ENCODE measurements around the gene HAAO.

The HAAO gene

DNA sequence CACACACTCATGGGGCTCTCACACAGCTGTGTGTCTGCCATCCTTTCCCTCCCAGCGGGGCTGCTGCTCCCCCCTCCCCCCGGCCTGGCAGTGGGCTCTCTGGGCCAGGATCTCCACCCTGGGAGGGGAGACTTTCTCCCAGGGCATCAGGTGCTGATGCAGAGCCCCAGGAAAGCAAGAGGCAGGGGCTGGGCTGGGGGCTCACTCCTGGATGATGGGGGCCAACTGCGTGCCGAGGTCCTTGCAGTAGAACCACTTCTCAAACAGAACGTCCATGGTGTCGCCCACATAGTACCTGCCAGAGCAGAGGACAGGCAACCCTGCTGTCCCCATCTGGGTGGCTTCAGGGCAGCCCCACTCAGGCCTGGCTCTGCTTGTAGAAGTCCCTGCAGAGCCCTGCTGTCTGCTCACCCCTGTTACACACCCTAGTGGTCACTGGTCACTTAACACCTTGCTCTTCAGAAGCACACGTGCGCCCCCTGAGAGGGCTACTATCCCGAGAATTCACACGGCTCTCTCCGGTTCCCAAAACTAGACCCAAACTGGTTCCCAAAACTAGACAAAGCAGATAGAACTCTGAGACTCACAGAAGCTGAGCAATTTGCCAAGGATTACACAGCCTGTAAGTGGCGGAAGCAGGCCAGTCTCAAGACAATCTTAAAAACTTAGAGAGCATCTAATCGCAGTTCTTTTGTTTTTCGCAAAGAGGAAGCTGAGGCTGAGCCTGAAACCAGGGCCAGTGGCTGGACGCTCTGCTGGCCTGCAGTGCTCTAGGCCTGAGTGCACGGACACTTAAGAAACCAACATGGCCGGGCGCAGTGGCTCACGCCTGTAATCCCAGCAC is 21.9 kb downstream of the HAAO start:
- H3K4me1 ChIP-seq (ENCODE audit: control insufficient read depth, low read length) = peaks cover 9% of the 10 kb centered on the region
- no peaks in the 10 kb centered on the region for H4K20me1 ChIP-seq (ENCODE audit: control insufficient read depth, insufficient read depth, low read depth, low read length)
- TF ChIP-seq EZH2phosphoT487 (IDR thresholded peaks at IDR 0.05; ENCODE audit: borderline replicate concordance, low read length) = no peak
- TF ChIP-seq, protein P1, sequence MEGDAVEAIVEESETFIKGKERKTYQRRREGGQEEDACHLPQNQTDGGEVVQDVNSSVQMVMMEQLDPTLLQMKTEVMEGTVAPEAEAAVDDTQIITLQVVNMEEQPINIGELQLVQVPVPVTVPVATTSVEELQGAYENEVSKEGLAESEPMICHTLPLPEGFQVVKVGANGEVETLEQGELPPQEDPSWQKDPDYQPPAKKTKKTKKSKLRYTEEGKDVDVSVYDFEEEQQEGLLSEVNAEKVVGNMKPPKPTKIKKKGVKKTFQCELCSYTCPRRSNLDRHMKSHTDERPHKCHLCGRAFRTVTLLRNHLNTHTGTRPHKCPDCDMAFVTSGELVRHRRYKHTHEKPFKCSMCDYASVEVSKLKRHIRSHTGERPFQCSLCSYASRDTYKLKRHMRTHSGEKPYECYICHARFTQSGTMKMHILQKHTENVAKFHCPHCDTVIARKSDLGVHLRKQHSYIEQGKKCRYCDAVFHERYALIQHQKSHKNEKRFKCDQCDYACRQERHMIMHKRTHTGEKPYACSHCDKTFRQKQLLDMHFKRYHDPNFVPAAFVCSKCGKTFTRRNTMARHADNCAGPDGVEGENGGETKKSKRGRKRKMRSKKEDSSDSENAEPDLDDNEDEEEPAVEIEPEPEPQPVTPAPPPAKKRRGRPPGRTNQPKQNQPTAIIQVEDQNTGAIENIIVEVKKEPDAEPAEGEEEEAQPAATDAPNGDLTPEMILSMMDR (IDR thresholded peaks at IDR 0.05; ENCODE audit: low read depth, low read length, poor library complexity, severe bottlenecking) = peak; percentile 69
- H3K4me3 ChIP-seq (ENCODE audit: low read length) = no peak overlapping the region
- H3K36me3 ChIP-seq (ENCODE audit: control insufficient read depth, low read length) = no peaks in the 10 kb centered on the region
- H3K27me3 ChIP-seq (ENCODE audit: control insufficient read depth, low read length) = no peaks in the 10 kb centered on the region
- no peaks in the 10 kb centered on the region for H3K9me2 ChIP-seq (replicated peaks; ENCODE audit: control insufficient read depth, low read length)
- no peaks in the 10 kb centered on the region for H3F3A ChIP-seq (ENCODE audit: control insufficient read depth, insufficient read depth)
- no peak overlapping the region for H3K27ac ChIP-seq (ENCODE audit: low read depth, low read length)
- H3K79me2 ChIP-seq (ENCODE audit: control insufficient read depth, low read length) = no peaks in the 10 kb centered on the region
- H3K4me2 ChIP-seq (ENCODE audit: low read length) = 0 out of 2 replicates have a peak overlapping the region, but pooled peaks have one; percentile 7
- no peaks in the 10 kb centered on the region for H3K9me3 ChIP-seq (ENCODE audit: control insufficient read depth, insufficient read depth, low read length)

DNA sequence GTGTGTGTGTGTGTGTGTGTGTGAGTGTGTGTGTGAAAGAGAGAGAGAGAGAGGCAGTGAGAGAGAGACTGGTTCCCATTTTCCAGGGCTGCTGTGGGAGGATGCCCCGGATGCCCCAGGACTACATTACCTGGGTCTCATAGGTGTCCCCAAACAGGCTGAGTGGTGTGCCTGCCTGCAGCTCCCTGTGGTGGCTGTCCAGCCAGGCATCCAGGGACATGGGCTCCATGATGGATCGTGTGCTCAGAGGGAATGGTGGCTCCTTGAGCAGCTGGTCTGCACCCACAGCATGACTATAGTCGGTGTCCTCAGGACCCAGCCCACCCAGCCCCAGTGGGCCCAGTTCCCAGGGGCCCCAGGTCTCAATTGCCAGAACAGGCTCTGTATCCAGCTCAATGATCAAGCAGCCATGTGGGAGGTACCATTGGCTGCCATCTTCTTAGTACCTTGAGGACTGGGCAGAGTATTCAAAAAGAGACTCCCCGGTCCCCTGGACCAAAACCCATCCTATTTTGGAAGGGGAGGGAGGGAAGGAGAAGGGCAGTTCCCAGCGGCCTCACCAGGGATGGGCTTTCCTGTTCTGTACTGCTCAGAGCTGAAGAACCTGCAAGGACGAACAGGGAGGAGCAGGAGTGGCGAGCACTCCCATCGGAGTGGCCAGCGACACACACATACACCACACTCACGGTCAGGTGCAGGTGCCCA is 22.6 kb downstream of the HAAO start:
- no peak overlapping the region for H3K4me2 ChIP-seq (ENCODE audit: low read length)
- H3K4me1 ChIP-seq (ENCODE audit: control insufficient read depth, low read length) = peaks cover 4% of the 10 kb centered on the region; the same call in 1 of the 2 replicates
- TF ChIP-seq, protein P1 (IDR thresholded peaks at IDR 0.05; ENCODE audit: low read depth, low read length, poor library complexity, severe bottlenecking) = no peak
- TF ChIP-seq EZH2phosphoT487 (IDR thresholded peaks at IDR 0.05; ENCODE audit: borderline replicate concordance, low read length) = no peak
- H3F3A ChIP-seq (ENCODE audit: control insufficient read depth, insufficient read depth) = no peaks in the 10 kb centered on the region
- H3K4me3 ChIP-seq (ENCODE audit: low read length) = no peak overlapping the region
- H3K9me2 ChIP-seq (replicated peaks; ENCODE audit: control insufficient read depth, low read length) = no peaks in the 10 kb centered on the region
- H3K27me3 ChIP-seq (ENCODE audit: control insufficient read depth, low read length) = no peaks in the 10 kb centered on the region
- no peaks in the 10 kb centered on the region for H3K9me3 ChIP-seq (ENCODE audit: control insufficient read depth, insufficient read depth, low read length)
- no peak overlapping the region for H3K27ac ChIP-seq (ENCODE audit: low read depth, low read length)
- no peaks in the 10 kb centered on the region for H3K36me3 ChIP-seq (ENCODE audit: control insufficient read depth, low read length)
- no peaks in the 10 kb centered on the region for H4K20me1 ChIP-seq (ENCODE audit: control insufficient read depth, insufficient read depth, low read depth, low read length)
- no peaks in the 10 kb centered on the region for H3K79me2 ChIP-seq (ENCODE audit: control insufficient read depth, low read length)

DNA sequence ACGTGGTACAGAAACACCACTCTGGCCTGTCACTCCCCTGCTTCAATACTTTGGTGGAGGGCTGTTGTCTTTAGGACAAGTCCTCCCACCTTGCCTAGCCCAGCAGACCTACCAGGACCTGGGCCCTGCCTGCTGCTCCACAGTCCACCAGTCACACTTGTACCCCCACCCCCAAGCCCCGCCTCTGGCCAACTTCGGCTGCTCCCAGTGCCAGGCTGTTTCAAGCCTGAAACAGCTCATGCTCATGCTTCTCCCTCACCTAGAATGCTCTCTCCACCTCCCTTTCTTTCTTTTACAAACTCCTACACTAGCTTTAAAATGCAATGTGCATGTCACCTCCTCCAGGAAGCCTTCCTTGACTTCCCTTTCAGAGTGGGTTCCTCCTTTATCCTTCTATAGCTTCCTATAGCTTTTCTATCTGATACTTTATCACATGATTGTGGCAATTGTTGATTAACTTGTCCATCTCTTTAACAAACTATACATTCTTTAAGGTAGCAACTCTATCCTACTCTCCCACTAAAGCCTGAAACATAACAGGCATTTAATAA is 23.6 kb downstream of the HAAO start:
- Histone ChIP-seq H3K4me3 (ENCODE audit: low read length) (no peak overlapping the region), H3K36me3 (ENCODE audit: control insufficient read depth, low read length) (no peaks in the 10 kb centered on the region), H3K79me2 (ENCODE audit: control insufficient read depth, low read length) (no peaks in the 10 kb centered on the region), H3F3A (ENCODE audit: control insufficient read depth, insufficient read depth) (no peaks in the 10 kb centered on the region), H3K9me2 (replicated peaks; ENCODE audit: control insufficient read depth, low read length) (no peaks in the 10 kb centered on the region), H3K9me3 (ENCODE audit: control insufficient read depth, insufficient read depth, low read length) (no peaks in the 10 kb centered on the region), H3K4me1 (ENCODE audit: control insufficient read depth, low read length) (peaks cover 4% of the 10 kb centered on the region; the same call in 1 of the 2 replicates), H3K4me2 (ENCODE audit: low read length) (no peak overlapping the region), H3K27me3 (ENCODE audit: control insufficient read depth, low read length) (no peaks in the 10 kb centered on the region), H3K27ac (ENCODE audit: low read depth, low read length) (no peak overlapping the region), H4K20me1 (ENCODE audit: control insufficient read depth, insufficient read depth, low read depth, low read length) (no peaks in the 10 kb centered on the region)
- no peak for TF ChIP-seq EZH2phosphoT487 (IDR thresholded peaks at IDR 0.05; ENCODE audit: borderline replicate concordance, low read length)
- TF ChIP-seq, protein P1 (IDR thresholded peaks at IDR 0.05; ENCODE audit: low read depth, low read length, poor library complexity, severe bottlenecking) = no peak
